Measurements from ENCODE around the gene TXNDC11.

- TF ChIP-seq CTCF (IDR thresholded peaks at IDR 0.05) (no peak), POLR2A (IDR thresholded peaks at IDR 0.05) (no peak), POLR2AphosphoS5 (IDR thresholded peaks at IDR 0.05; ENCODE audit: insufficient read depth in 1 of 2, low read depth in 1 of 2) (no peak)
These were observed 59.5 kb downstream of the TXNDC11 start for GRCh38 chr16:11683145-11683544.

All from vagina (tissue), 2 donors.